K562 (cell line): ENCODE data around the gene MGST1. TPM values are rescaled to one million over a fixed set of nuclear protein-coding genes. Genes with fewer than 3 reads are reported as not detected.
A peak's percentile ranks its signal among the peaks of the same experiment; 100 is the strongest.

Experiments used
- ATAC-seq: fragments of 200-7000 bp; cut with Tn5 transposase; 3 replicates; pipeline ENCODE4 v1.9.1; 2020; ENCODE audit warnings: moderate library complexity
- BruUV-seq: library from RNA; stranded (reverse); fragments of 400-500 nt; replicated peaks from 2 replicates; lab custom pipeline; 2021; lab: Mats Ljungman, UMichigan
- CTCF ChIA-PET: fragments of 300-600 bp; formaldehyde crosslinking; extraction: SDS; loops from one replicate; lab custom pipeline; 2021; ENCODE audit warnings: low intra/inter-chr PET ratio; lab: Yijun Ruan, JAX
- POLR2A ChIA-PET: fragments of 300-600, 350-650 bp; sonication (Branson Sonifier 250); formaldehyde crosslinking; extraction: SDS; loops from one replicate; lab custom pipeline; 2021; ENCODE audit warnings: antibody characterized with exemption, inconsistent platforms; lab: Yijun Ruan, JAX
- DNase-seq, 4 experiments: peaks; one replicate each; pipeline versions ENCODE4 v3.0.0 to v3.0.0-alpha.2; 2011 to 2018; ENCODE audit warnings: low spot score in 3 of 4, mixed read lengths in 3 of 4; ENCODE audit errors: extremely low read depth in 1 of 4
- FAIRE-seq: peaks from 2 replicates; lab custom pipeline; 2011; peaks lifted over from hg19 to GRCh38; lab: Jason Lieb, UNC
- H2AFZ ChIP-seq: 2 replicates; pipeline ENCODE4 v1.6.0; 2011; ENCODE audit warnings: low read depth, low read length, control low read depth, inconsistent platforms
- H3K27ac ChIP-seq: fragments of 200-600 bp; 3 replicates; pipeline ENCODE4 v1.8.0; 2011; ENCODE audit warnings: low read depth, mild to moderate bottlenecking, control low read depth, inconsistent platforms, low read length, moderate library complexity, mixed read lengths; ENCODE audit errors: extremely low read depth
- H3K27me3 ChIP-seq, 2 experiments: fragments of 300-600 bp in 1 of 2; 2 replicates in 1 of 2; 3 replicates in 1 of 2; pipeline versions ENCODE4 v1.6.0 to v1.8.0; 2011; ENCODE audit warnings: inconsistent platforms in 2 of 2, low read length in 2 of 2, mild to moderate bottlenecking in 1 of 2, mixed read lengths in 1 of 2, moderate library complexity in 1 of 2; ENCODE audit not compliant: control insufficient read depth in 2 of 2, insufficient read depth in 2 of 2
- H3K36me3 ChIP-seq: fragments of 300-600 bp; 3 replicates; pipeline ENCODE4 v1.8.0; 2011; ENCODE audit warnings: mild to moderate bottlenecking, low read length, inconsistent platforms; ENCODE audit not compliant: control insufficient read depth, insufficient read depth
- H3K4me1 ChIP-seq, 2 experiments: fragments of 200-600 bp in 1 of 2; replicated peaks in 1 of 2; 2 replicates in 1 of 2; 3 replicates in 1 of 2; pipeline versions ENCODE4 v1.5.1 to v1.8.0; 2011; ENCODE audit warnings: inconsistent platforms in 2 of 2, low read length in 2 of 2, mild to moderate bottlenecking in 1 of 2, mixed read lengths in 1 of 2, moderate library complexity in 1 of 2; ENCODE audit not compliant: control insufficient read depth in 2 of 2, insufficient read depth in 2 of 2
- H3K4me2 ChIP-seq: 2 replicates; pipeline ENCODE4 v1.6.1; 2011; ENCODE audit warnings: low read length, control low read depth, inconsistent platforms, mixed read lengths; ENCODE audit not compliant: insufficient read depth
- H3K4me3 ChIP-seq: fragments of 200-600 bp; sonication (generic), shearing (Covaris generic); 2 replicates; pipeline ENCODE4 v1.5.1; 2016; ENCODE audit warnings: control low read depth, inconsistent platforms
- H3K79me2 ChIP-seq: fragments of 200-600 bp; 3 replicates; pipeline ENCODE4 v1.8.0; 2011; ENCODE audit warnings: low read length, inconsistent platforms; ENCODE audit not compliant: control insufficient read depth, insufficient read depth
- H3K9ac ChIP-seq, 2 experiments: 2 replicates each; pipeline versions ENCODE4 v1.6.0 to v1.6.1; 2011; ENCODE audit warnings: low read depth in 2 of 2, low read length in 2 of 2, control low read depth in 1 of 2, inconsistent platforms in 1 of 2, mild to moderate bottlenecking in 1 of 2, mixed read lengths in 1 of 2; ENCODE audit not compliant: insufficient read depth in 1 of 2
- H3K9me1 ChIP-seq: one replicate; pipeline ENCODE4 v1.6.0; 2011; ENCODE audit warnings: inconsistent platforms, mild to moderate bottlenecking, low read length, moderate library complexity; ENCODE audit not compliant: control insufficient read depth, insufficient read depth
- H3K9me3 ChIP-seq: replicated peaks from 2 replicates; pipeline ENCODE4 v1.5.1; 2011; ENCODE audit warnings: low read depth, low read length, inconsistent platforms; ENCODE audit not compliant: control insufficient read depth, insufficient read depth
- H4K20me1 ChIP-seq: replicated peaks from 2 replicates; pipeline ENCODE4 v1.6.1; 2011; ENCODE audit warnings: low read length, inconsistent platforms, mixed read lengths; ENCODE audit not compliant: control insufficient read depth, insufficient read depth
- DIDO1 ChIP-seq: fragments of 450-650 bp; IDR thresholded peaks from 2 replicates; pipeline ENCODE4 v1.6.1; 2016; ENCODE audit warnings: low read depth, missing biosample characterization, missing genetic modification characterization
- E2F3 ChIP-seq: fragments of 250-450 bp; sonication (Bioruptor Pico); IDR thresholded peaks from 2 replicates; pipeline ENCODE4 v1.4.0; 2020; ENCODE audit warnings: mild to moderate bottlenecking
- HDAC2 ChIP-seq: fragments of 450-650 bp; IDR thresholded peaks from 2 replicates; pipeline ENCODE4 v1.6.1; 2016; ENCODE audit warnings: mild to moderate bottlenecking
- MAZ ChIP-seq, 2 experiments: fragments of 450-650 bp in 1 of 2; sonication (generic) in 1 of 2; formaldehyde crosslinking; IDR thresholded peaks in 1 of 2; conservative IDR thresholded peaks in 1 of 2; 2 replicates each; pipeline versions ENCODE4 v1.4.0 to v1.5.0; 2020; ENCODE audit warnings: mild to moderate bottlenecking in 1 of 2, missing genetic modification reagents in 1 of 2
- NR2C1 ChIP-seq, 2 experiments: fragments of 450-650 bp; IDR thresholded peaks; 2 replicates each; pipeline ENCODE4 v1.6.1; 2017; ENCODE audit warnings: mild to moderate bottlenecking in 2 of 2, antibody characterized with exemption in 1 of 2, inconsistent platforms in 1 of 2, missing compliant biosample characterization in 1 of 2, missing genetic modification characterization in 1 of 2
- NR2C2 ChIP-seq, 2 experiments: fragments of 200-800 bp in 1 of 2; sonication (Bioruptor generic) in 1 of 2; sonication (generic) in 1 of 2; formaldehyde crosslinking in 1 of 2; IDR thresholded peaks; 2 replicates each; pipeline versions ENCODE4 v1.6.1 to v1.8.0; 2016 to 2022; ENCODE audit warnings: mild to moderate bottlenecking in 1 of 2, missing compliant biosample characterization in 1 of 2, missing genetic modification characterization in 1 of 2, missing genetic modification reagents in 1 of 2
- WGBS: fragments of 100-300 bp; shearing (Covaris generic); methylation state at CpG from one replicate; pipeline ENCODE4 v1.1.6; 2016; ENCODE audit warnings: low coverage, mixed read lengths; ENCODE audit not compliant: insufficient coverage; ENCODE audit errors: missing lambda C conversion rate; 5-methylcytosine and 5-hydroxymethylcytosine counted together
- in situ Hi-C: fragments of 300-500 bp; cut with MboI; formaldehyde crosslinking; loops from 4 replicates; pipeline ENCODE4 v1.15.0; 2018; ENCODE audit warnings: inconsistent platforms, mixed read lengths
- intact Hi-C: fragments of 100-400 bp; cut with micrococcal nuclease; formaldehyde crosslinking; loops from 2 replicates; pipeline ENCODE4 v1.14.2; 2022
- polyA plus RNA-seq, 8 experiments: library from polyadenylated mRNA; depleted of rRNA in 4 of 8; stranded (reverse) in 5 of 8; unstranded in 3 of 8; fragments of >200 nt; fragmentation: Nextera tagmentation in 2 of 8; fragmentation: Illumina TruSeq in 1 of 8; extraction: Ambion mirVana in 2 of 8; extraction: Trizol in 1 of 8; gene quantifications; 2 replicates each; pipeline versions ENCODE4 v1.2.1 to v1.2.3, GENCODE V29; 2011 to 2014; ENCODE audit warnings: inconsistent platforms in 1 of 8, missing spikeins in 1 of 8
- total RNA-seq, 7 experiments: library from RNA; depleted of rRNA in 6 of 7; stranded (reverse); fragments of >200 nt in 6 of 7; fragmentation: Illumina TruSeq in 2 of 7; extraction: Trizol in 2 of 7; gene quantifications; 2 replicates each; pipeline versions ENCODE4 v1.2.1 to v1.2.3, GENCODE V29; 2011 to 2021; ENCODE audit warnings: low replicate concordance in 1 of 7

Gene MGST1
- total and polyA plus RNA-seq, 9 of the 15 experiments (the other 6 are each of a cell fraction or from before 2014, with no cell fraction given) = 12.1 to 190 (median 73.3) TPM

DNA sequence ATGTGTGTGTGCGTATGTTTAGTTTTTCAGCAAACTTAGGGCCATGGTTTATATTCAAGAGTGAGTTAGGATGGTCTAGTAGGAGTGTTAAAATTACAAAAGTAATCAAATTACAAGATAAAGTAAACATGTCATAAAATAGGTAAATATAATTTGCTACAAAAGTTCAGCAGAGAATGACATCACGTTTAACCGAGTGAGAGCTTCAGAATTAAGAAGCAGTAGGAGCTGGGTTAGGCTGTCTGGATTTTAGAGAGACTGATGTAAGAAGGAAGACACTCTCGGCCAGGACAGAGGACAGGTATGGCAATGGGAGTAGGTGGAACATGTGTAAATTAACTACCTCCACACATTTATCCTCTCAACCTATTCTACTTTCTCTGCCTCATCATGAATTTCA is 11.6 kb upstream of the MGST1 start (continued):
- TF ChIP-seq MAZ (CRISPR knock-in tag; conservative IDR thresholded peaks at IDR 0.05 in 1 of 2, IDR thresholded peaks at IDR 0.05 in 1 of 2) (no peak), E2F3 (no peak), DIDO1 (tag) (no peak)
- TF ChIP-seq, all 486 proteins: peak for 0

GRCh38 chr12:16344269-16344668 is 3.2 kb upstream of the MGST1 start:
- no peaks in the 10 kb centered on the region for H3K27me3 ChIP-seq
- ATAC-seq (no peak), DNase-seq (no peak), FAIRE-seq (no peak)
- intact Hi-C loops (no loop called here), in situ Hi-C loops (no loop called here)
- no peak overlapping the region for H3K4me2 ChIP-seq
- no peak overlapping the region for H3K4me3 ChIP-seq
- POLR2A ChIA-PET = no interaction called here
- peaks cover 3 to 5% of the 10 kb centered on the region in 2 experiments; a peak in 2 of 5 replicates for H3K4me1 ChIP-seq
- no peak overlapping the region for H3K27ac ChIP-seq
- H3K9ac ChIP-seq = no peak overlapping the region
- CTCF ChIA-PET = no interaction called here
- H3K9me3 ChIP-seq = no peaks in the 10 kb centered on the region
- H3K36me3 ChIP-seq = no peaks in the 10 kb centered on the region
- no TSS peak for BruUV-seq
- no peaks in the 10 kb centered on the region for H4K20me1 ChIP-seq
- 3% methylated on average over 3 of the region's 3 CpGs for WGBS
- H2AFZ ChIP-seq = no peak overlapping the region
- H3K9me1 ChIP-seq = no peaks in the 10 kb centered on the region
- peaks cover 14% of the 10 kb centered on the region for H3K79me2 ChIP-seq
- TF ChIP-seq NR2C1 (IDR thresholded peaks at IDR 0.05) (peak; percentile 35; the same call in 1 of the 2 replicates), NR2C1 (tag; IDR thresholded peaks at IDR 0.05) (no peak), NR2C2 (CRISPR knock-in tag; IDR thresholded peaks at IDR 0.05) (no peak), NR2C2 (tag; IDR thresholded peaks at IDR 0.05) (peak; percentile 29; the same call in 1 of the 2 replicates), HDAC2 (no peak)
